C4-2B (cell line): ENCODE data around the gene WNT6.

ENCODE experiments used
- H3K27ac ChIP-seq: fragments of 450-650 bp; 2 replicates; pipeline ENCODE4 v1.5.1; 2017
- ZFX ChIP-seq: fragments of 450-650 bp; IDR thresholded peaks from 2 replicates; pipeline ENCODE4 v1.6.1; 2017
- TF ChIP-seq, protein P1 (sequence below): fragments of 450-650 bp; conservative IDR thresholded peaks from 2 replicates; pipeline ENCODE4 v1.5.1; 2017; ENCODE audit warnings: mild to moderate bottlenecking

WNT6 gene

DNA sequence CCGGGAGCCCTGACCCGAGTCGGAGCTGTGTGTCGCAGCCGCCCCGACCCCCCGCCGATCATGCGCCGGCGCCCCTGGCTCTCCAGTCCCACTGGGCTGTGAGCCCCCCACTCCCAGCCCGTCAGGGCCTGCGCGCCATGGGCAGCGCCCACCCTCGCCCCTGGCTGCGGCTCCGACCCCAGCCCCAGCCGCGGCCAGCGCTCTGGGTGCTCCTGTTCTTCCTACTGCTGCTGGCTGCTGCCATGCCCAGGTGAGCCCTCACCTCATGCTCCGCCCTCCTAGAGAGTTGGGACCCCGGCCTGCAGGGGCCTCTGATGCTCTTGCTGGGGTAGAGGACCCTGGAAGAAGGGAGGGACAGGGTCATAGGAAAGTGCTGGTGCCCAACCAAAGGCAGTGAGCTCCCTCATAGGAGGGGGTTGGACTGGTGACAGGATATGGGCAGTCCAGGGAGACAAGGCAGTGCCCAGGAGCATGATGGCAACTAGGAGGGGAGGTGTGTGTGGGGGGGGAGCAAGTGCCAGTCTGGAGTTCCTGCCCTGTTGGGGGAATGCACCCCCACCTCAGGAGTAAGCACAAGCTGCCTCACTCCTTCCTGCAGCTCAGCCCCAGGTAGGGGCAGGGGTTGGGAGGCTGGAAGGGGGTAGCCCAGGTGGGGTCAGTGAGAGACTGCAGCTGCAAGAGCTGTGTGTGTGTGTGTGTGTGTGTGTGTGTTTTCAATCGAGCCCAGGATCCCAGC, 21.4 kb downstream of the WNT6 start:
- no peak overlapping the region for H3K27ac ChIP-seq
- TF ChIP-seq, protein P1, sequence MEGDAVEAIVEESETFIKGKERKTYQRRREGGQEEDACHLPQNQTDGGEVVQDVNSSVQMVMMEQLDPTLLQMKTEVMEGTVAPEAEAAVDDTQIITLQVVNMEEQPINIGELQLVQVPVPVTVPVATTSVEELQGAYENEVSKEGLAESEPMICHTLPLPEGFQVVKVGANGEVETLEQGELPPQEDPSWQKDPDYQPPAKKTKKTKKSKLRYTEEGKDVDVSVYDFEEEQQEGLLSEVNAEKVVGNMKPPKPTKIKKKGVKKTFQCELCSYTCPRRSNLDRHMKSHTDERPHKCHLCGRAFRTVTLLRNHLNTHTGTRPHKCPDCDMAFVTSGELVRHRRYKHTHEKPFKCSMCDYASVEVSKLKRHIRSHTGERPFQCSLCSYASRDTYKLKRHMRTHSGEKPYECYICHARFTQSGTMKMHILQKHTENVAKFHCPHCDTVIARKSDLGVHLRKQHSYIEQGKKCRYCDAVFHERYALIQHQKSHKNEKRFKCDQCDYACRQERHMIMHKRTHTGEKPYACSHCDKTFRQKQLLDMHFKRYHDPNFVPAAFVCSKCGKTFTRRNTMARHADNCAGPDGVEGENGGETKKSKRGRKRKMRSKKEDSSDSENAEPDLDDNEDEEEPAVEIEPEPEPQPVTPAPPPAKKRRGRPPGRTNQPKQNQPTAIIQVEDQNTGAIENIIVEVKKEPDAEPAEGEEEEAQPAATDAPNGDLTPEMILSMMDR = no peak
- TF ChIP-seq ZFX = no peak

DNA sequence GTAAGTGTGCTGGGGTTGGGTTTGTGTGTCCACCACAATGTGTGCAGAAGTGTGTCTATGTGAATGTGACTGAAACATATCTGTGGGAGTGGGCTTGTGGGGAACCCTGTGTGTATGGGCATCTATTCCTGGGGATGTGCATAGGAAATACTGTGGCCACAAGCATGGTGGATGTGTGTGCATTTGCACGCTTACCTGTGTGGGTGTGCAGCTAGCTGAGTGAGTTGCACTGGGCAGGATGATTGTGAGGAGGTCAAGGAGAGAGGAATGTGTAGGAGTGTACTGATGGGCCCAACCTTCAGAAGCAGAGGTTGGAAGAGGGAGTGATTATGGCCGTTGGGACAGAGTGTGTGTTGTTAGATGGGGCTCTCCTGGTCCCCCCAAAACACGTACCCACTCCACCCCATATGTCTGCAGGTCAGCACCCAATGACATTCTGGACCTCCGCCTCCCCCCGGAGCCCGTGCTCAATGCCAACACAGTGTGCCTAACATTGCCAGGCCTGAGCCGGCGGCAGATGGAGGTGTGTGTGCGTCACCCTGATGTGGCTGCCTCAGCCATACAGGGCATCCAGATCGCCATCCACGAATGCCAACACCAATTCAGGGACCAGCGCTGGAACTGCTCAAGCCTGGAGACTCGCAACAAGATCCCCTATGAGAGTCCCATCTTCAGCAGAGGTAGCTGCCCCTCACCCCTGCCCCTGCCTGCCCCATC, 22.3 kb downstream of the WNT6 start:
- no peak overlapping the region for H3K27ac ChIP-seq

DNA sequence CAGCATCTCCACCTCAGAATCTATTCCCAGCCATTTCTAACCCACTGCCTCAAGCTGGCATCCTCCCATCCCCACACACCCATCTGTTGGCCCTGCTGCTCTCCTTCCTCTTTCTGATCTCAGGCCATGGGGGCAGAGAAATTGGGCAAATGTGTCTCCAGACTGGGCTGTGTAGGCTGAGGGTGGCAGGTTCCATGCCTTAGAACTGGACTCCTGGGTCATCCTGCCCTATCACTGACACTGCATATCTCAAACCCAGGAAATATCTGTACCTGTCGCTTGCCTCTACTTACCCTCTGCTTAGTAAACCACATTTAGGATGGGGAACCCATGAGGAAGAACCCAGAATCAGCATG, 22.8 kb downstream of the WNT6 start:
- H3K27ac ChIP-seq = no peak overlapping the region
- TF ChIP-seq ZFX = no peak
- TF ChIP-seq, protein P1 = no peak

More for the DNA sequence above, 22.3 kb downstream of the WNT6 start:
- TF ChIP-seq, protein P1 = no peak
- no peak for TF ChIP-seq ZFX

DNA sequence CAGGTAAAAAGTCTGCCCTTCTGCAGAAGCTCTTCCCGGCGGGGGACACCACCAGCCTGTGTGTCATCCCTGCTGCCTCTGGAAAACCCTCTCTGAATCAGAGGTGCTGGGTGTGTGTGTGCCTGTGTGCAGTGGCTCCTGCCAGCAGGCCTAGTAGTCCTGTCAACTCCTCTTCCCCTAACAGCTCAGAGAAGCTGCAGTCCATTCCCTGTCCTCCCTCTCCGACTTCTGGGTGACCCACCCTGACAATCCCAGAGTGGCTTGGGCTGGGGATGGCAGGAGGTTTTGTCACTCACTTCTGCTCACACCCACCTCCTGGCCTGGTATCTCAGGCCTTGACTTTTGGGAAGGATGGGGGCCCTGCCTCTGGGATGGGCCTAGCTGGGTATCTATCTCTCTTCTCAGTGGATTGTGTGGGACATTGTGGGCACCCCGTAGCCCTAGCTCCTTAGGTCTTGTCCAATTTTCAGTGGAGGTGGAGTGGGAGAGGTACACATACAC, 23.3 kb downstream of the WNT6 start:
- TF ChIP-seq, protein P1 = no peak
- no peak for TF ChIP-seq ZFX
- H3K27ac ChIP-seq = no peak overlapping the region

DNA sequence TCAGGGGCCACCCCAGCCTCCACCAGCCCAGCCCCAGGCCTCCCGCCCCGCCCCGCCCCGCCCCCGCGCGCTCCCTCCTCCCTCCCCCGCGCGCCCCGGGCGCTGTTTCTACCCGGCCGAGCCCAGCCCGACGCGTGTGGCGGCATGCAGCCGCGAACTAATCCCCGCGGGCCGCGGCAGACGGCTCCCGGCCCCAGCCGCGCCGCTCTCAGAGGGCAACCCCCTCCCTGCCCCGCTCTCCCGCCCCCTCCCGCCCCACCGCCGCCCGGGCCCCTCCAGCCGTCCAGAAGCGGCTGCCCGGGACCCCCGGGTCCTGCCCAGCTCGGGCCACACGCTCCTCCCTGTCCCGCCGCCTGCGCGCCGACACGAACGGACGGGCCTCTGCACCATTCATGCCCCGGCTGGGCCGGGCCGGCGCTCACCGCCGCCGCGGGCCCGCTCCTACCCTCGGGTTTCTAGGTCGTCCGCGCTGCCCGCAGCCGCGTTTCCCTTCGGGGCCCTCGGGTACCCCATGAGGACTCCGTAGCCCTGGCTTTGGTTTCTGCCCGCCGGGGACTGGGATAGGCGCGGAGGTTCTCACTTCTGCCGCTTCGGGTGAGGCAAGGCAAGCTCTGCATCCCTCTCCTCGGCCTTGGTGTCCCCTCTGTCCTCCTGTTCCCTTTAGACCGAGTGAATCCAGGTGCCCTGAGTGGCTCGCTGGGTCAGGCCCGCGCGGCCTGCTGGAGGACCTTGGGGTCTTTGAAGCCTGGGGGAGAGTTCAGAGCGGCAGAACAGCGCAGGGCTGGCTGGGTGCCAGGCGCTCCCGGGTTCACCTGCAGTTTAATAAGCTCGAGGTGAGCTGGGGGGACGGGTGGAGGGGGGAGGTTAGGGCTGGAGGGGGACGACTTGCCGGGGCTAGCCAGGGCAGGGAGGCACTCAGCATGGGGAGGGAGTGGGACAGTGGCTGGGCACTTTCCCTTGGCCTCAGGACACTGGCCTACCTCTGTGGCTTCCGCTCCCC, 24.2 kb downstream of the WNT6 start:
- H3K27ac ChIP-seq = no peak overlapping the region
- TF ChIP-seq, protein P1 = no peak
- no peak for TF ChIP-seq ZFX

DNA sequence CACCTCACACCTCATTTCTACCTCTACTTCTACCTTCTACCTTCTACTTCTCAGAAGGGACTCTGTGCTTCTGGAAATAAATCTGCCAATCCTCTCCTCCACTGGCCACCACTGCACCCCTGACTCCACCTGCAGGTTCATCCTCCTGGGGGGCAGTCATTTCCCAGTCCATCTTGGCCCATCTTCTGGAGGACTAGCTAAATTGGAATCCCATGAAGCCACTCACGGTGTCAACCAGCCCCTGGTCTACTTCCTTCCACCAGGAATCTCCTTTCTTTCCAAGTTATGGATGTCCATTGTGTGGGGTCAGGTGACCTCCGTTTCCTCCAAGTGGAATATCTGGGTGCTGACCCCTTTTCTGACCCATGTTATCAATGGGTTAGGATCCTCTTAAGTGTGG, 24.9 kb downstream of the WNT6 start:
- H3K27ac ChIP-seq = no peak overlapping the region
- TF ChIP-seq, protein P1 = no peak
- TF ChIP-seq ZFX = no peak
